T-helper 9 cell (primary cell): ENCODE measurements around the gene RIMBP2.

Experiments used
- DNase-seq: peaks from one replicate; pipeline ENCODE4 v3.0.0-alpha.2; 2020

Gene RIMBP2

DNA sequence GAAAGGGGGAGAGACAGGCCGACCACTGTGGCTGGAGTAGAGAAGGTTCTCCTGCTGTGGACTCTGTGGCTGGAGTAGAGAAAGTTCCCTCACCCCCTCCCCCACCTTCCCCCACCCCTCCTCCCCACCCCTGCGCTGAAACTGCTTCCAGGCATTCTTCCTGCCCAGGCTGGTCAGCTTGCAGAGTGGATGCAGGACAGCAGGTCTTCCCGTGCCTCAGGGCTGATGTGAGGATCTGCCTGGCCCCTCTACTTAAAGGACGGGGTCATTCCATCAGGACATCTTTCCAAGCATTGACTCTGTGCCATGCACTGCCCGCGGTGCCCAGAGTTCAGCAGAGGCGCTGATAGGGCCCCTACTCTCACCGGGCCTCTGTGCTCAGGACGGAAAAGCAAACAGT, 13.2 kb upstream of the RIMBP2 start:
- no peak for DNase-seq

DNA sequence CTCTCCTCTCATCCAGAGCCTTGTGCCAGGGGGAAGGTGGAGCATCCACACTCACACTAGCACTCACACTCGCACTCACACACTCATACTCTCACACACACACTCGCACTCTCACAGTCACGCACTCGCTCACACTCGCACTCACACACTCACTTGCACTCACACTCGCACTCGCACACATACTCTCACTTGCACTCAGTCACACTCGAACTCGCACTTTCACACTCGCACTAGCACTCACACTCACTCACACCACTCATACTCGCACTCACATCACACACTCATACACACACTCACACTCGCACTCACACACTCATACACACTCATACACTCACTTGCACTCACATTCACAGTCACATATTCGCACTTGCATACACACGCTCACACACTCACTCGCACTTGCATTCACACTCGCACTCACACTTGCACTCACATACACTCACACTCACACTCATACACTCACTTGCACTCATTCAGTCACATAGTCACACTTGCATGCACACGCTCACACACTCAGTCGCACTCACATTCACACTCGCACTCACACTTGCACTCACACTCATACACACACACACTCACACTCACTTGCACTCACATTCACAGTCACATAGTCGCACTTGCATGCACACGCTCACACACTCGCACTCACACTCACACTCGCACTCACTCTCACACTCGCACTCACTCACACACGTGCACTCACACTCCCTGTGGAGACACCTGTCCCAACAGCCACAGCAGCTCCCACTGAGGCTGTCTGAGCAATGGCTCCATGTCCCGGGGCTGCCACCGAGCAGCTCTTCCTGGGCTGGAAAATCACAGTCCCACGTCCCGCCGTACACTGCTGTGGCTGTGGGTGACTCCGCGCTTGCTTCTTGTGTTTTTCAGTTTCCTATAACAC, 12.3 kb upstream of the RIMBP2 start:
- DNase-seq, result no peak

DNA sequence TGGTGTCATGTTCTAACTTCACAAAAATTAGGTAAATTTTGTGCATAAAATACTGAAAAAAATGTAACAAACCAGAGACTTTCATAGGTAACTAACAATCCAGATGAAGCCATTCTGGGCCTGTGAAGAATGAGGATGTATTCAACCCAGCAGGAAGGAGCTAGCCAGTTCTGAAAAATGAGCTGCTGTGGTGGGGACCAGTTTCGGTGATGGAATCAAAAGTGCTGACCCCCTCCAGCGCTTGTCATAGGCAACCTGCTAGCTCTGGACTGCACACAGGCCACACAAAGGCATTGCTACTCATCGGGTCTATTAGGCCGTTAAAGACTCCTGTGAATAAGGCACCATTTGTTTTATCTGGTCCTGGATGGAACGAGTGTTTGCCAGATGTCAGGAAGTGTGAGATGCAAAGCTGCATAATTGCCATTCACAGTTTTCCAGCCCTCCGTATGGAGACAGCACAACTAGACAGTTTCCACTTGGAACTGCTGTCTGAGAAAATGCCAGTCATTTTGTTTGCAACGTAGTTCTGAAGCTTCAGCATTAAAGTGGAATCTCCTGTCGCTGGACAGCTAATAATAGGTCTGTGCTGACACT, 3.3 kb upstream of the RIMBP2 start:
- no peak for DNase-seq

DNA sequence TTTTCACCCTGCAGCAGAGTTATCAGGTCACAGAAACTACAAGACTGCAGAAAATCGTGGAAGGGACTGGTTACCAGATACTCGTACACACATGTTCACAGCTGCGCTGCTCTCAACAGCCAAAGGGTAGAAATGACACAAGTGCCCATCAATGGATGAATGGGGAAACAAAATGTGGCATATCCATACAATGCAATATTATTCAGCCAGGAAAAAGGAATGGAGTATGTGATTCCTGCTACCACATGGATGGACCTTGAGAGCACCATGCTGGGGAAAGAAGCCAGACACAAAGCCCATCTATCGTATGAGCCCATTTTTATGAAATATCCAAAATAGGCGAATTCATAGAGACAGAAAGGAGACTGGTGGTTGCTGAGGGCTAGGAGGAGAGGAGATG, 1.7 kb upstream of the RIMBP2 start:
- no peak for DNase-seq

DNA sequence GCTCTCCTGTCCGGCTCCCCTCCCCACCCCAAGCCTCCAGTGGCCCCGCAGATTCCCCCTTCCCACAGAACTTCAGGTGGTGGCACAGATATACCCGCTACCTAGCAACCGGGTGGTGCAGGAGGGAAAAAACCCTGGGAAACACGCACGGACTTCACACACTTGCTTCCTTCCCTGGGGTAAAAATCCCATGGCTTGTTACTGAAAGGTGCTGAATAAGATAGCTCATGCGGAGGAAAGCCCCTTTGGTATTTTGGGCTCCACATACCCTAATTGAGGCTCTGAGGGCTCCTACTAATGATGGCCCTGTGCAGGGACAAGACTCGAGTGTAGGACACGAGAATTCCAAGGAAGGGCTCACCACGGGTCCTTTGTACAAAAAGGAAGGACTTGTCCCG, 869 bp upstream of the RIMBP2 start:
- DNase-seq, result no peak

DNA sequence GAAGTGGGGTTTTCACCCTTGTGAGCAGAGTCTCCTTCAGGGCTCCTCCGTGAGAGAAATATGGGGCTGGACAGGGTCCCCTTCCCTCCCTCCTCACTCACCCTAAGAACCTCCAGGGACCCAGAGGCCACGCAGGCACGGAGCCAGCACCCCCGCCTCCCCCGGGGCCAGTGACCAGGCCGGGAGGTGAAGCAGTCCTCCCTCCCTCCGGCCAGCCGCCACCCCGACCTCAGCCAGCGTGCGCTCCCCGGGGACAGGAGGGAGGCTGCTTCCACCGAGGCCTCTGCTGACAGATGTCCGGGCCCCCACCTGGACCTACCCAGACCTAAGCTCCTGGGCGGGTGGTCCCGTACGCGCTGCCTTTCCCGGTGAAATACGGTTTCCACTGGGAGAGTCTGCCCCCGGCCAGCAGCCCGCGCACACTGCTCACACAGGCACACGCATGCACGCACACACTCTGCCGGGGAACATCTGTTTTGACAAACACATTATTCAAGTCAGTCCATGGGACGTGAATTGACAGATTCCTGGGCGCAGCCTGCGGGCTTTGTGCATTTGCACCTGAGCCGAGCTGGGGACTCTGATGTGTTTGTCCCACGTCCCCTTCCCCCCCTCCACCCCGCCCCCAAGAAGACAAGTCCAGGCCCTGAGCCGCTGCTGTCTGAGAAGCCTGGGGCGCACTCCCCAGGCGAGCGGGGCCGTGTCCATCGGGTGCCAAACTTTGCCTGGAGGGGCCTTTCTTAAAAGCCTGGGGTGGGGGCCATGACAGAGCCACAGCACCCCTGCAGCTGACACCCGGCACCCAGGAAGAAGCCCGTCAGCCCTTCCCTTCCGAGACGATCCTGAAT, 725 bp downstream of the RIMBP2 start:
- DNase-seq, result no peak

DNA sequence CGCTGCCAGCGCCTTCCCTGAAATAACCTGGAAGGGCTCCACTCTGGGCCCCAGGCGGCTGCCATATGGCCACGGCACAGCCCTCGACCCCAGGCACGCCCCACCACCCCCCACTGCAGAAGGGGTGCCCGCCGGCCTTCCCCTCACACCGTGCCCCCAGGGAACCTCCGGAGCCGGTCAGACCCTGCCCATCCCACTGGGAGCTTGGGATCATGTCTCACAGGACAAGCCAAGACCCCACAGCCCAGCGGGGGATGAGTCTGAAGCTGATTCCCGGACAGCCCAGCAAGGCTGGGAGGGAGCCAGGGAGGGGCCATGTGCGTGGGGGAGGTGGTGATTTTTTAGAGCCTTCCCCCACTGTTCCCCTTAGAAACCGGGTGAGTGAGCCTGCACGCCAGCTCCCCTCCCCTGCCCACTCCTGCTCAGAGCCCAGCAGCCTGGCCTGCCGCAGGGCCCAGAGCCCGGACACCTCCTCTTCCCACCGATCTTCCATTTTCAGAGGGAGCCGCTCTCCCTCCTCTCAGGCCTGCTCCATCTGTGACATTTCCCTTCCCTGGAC, 1.4 kb downstream of the RIMBP2 start:
- no peak for DNase-seq

DNA sequence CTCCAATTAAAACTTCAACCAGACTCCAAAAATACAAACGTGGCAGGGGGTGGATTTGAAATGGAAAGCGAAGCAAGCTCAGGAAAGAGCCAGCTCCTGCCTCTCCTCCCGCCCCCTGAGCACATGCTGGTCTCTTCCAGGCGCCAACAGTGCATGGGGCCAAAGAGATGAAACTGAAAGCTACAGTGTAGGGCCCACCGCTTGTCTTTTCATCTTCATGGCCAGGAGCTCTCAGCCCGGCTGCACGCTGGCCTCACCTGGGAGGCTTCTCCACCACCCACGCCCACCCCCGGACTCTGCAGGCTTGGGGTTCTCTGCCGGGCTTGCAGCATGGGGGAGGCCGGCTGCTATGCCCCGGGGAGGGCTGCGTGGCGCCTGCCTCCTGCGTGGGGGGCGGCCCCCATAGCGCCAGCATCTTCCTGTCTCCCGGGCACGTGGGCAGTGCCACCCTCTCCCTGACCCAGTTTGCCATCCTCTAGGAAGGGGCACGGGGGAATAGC, 2.0 kb downstream of the RIMBP2 start:
- no peak for DNase-seq

DNA sequence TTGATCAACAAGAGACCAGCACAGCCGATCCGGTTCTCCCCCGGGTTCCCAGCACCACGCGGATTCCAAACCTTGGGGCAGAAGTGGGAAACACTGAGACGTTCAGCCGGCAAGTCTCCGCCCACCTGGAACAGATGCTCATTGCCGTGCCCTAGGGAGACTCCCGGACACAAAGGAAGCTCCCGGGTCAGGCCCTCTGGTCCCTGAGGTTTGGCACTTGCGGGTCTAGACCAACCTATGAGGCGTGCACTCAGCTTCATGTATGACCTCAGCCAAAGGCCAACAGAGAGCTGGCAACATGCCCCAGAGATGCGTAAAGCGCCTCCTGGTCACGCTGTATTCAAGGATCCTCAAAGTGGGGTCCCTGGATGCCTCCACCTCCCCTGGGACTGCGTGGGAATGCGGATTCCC, 2.5 kb downstream of the RIMBP2 start:
- no peak for DNase-seq

DNA sequence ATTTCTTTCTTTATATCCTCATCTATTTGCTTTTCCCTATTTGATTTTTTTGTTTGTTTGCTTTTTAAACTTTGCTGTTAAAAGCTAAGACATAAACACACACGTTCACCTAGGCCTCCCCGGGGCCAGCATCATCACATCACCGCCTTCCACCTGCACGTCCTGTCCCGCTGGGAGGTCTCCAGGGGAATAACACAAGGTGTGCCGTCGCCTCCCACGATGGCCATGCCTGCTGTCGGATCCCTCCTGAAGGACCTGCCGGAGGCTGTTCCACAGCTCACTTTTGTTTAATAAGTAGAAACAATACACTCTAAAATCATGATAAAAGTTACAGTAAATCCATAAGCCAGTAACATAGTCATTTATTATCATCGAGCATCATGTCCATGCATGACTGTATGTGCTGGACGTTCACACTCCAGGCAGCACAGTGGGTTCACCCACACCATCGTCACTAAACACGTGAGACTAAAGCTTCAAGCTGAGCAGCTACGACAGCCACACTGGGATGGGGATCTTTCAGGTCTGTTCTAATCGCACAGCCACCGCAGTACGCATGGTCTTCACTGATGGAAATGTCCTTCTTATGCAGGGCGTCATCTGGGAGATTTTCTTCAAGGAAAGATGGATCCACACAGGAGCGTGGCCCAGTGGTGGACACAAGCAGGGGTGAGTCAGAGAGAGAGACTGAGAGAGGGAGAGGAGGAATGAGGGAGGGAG, 3.6 kb downstream of the RIMBP2 start:
- no peak for DNase-seq

DNA sequence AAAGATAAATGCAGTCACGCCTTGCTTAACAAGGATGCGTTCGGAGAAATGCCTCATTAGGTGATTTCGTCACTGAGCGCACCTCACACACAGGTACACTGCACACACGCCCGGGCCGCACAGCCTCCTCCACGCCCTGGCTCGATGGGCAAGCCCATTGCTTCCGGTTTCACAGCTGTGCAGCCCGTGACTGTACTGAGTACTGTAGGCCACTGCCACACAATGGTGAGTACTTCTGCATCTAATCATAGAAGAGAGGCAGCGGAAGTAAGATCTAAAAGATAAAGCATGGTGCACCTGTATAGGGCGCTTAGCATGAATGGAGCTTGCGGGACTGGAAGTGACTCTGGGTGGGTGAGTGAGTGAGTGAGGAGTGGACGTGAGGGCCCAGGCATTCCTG, 4.3 kb downstream of the RIMBP2 start:
- DNase-seq, result no peak

DNA sequence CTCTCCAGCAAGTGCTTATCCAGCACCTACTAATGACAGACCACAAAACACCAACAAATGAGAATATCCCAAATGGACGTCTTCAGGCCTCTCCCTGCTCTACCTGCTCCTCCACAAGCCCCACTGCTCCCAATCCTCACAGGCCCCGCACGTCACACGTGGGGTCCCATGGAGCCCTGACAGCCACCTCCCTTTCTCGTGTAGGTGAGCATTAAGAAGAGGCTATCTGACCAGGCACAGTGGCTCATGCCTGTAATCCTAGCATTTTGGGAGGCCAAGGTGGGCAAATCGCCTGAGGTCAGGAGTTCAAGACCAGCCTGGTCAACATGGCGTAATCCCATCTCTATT, 5.4 kb downstream of the RIMBP2 start:
- DNase-seq, result no peak

DNA sequence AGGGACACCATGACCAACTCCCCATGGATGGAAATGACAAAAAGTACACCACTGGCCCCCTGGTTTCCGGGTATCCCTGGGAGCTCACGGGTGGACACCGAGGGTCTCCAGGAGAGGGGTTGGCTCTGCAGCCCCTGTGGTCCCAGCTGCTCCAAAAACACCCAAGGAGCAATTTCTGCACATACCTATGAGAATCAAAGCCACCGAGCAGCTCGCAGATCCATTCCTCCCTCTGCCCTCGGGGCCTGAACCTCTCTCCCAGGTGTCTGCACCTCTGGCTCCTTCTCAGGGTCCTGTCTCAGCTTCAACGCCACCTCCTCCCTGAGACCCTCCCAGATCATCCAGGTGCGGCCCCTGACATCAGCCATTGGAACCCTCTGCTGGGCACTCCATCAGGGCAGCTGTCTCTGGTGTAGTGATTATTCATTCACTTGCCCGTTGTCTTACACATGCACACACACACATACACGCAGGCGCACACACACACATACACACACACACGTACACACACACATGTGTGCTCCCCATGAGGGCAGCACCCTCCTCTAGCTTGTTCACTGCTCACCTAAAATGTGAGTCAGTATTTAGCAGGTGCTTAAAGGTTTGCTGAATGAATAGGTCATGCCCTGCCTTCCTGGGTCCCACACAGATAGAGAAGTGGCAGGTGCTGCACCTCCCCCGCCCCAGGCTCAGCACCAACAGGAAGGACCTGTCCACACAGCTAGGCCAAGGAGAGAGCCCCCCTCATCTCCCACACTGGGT, 5.9 kb downstream of the RIMBP2 start:
- no peak for DNase-seq

DNA sequence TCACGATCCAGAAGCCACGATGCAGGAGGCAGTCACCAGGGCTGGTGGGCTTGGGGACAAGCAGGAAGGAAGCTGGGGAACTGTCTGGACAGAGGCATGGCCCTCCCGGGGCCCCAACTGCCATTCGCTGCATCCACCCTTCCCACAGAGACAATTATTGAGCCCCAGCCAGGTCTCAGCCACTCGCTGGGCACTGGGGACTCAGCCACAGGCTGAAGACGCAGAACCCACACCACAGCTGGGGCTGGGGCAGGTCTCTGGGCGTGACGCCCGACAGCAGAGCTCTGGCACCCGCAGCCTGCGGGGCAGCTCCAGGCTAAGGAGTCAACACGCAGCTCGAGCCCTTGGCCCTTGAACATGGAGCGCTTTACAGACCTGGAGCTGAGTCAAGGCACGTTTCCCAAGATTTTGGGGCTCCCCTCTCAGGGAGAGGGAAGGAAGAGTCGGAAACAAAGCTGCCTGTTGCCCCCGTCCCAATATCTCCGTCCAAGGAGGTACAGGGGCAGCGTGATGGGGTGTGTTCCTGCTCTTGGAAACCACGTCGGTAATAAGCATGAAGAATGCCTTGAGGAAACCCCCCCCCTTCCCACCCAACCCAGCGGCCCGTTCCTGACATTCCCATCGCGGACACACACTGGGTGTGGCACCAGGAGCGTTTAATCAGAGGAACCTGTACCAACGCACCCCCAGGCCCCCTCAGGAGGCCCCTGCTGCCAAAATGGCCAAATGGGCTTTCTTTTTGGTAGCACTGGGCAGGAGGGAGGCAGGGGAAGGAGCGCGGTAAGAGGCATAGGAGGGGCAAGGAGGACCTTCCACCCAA, 6.7 kb downstream of the RIMBP2 start:
- DNase-seq, result no peak

DNA sequence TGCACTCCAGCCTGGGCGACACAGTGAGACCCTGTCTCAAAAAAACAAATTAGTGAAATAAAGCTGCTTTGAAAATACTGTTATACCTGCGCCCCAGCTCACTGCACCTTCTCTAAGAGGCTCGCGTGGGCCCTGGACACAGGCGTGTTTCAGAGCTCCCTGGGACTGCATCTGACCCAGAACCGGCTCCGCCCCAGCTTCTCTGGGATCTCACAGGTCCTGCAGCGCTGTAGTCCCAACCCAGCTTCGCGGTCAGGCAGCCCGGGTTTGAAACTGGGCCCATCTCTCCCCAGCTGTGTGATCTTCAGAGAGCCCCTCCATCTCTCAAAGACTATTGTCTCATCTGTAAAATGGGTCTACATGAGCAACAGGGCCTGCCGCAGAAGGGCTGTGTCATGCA, 7.5 kb downstream of the RIMBP2 start:
- DNase-seq, result no peak

DNA sequence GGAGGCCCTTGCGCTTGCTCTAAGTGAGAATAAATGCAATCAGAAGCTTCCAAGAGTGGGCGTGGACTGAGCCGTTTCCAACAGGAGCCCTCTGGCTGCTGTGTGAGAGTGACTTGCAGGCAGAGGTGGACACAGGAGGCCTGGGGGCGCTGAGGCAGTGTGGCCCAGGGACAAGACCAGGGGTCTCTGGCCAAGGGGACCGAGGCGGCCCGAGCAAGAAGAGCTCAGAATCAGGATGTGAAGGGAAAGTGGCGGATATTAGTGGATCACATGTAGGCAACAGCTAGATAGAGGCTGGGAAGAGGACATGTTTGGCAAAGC, 8.6 kb downstream of the RIMBP2 start:
- no peak for DNase-seq

DNA sequence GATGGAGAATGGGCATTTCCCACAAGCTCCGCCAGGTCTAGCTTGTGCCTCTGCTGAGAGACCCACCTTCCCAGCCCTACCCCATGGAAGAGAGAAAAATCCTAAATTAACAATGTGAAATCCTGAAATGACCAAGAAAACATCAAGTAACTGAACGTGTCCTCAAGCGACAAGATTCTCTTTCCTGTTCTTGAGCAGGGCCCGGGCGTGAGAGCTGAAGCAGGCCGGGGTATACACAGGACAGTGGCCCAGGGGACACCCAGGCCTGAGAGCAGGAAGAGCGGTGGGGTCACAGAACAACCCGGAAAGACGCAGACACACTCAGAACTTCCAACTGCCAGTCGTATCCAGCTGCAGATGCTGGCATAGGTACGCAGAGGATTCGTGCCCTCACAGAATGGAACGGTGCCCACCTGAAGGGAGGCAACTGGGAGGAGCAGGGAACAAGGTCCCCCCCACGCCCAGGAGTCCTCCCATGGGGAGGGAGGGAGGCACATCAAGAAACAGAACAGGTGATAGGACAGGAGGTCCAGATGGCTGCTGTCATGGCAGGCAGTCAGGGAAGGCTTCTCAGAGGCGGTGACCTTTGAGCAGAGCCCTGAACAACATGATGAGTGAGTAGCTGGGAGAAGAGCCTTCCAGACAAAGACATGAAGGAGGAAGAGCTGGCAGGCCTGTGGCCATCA, 9.1 kb downstream of the RIMBP2 start:
- DNase-seq, result no peak

DNA sequence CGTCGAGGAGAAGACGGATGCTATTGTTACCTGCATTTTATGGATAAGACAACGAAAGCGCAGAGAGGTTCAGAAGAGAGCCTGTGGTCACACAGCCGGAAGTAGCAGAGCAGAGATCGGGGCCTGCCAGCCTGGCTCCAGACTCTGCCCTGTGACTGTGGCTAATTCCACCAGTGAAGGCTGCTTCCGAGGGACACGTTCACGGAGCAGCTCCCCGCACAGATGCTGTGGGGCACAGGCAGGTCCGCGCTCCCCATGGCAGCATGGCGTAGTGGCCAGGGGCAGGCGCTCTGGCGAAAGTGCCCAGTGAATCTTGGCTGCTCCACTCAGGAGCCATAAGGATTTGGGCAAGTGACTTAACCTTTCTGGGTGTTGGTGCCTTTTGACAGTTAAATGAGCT, 9.8 kb downstream of the RIMBP2 start:
- DNase-seq, result no peak

DNA sequence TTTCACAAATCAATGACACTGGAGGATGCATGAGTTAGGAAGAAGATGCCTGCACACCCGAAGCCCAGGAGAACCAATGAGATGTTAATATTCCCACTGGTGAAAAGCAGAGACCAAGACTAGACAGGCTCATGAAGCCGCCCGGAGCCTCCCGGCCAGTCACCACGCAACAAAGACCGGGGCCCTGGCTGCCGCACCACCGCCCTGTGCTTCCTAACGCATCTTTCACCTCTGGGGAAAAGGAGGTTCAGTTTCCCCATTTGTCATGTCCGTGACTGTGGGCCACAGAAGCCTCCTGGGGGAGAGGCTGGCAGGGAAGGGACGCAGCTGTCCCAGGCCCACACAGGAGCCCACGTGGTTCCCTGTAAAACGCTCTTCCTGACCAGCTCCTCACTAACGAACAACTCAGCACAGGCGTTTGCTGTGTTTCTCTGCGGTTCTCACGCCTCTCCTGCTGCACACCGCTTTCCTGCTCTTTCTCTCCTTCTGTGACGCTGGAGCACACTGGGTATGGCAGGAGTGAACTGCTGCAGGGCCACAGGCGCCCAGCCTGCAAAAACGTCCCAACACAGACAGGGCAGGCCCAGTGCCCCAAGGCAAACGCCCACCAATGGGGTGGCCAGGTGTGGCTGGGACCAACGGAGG, 10.8 kb downstream of the RIMBP2 start:
- no peak for DNase-seq

DNA sequence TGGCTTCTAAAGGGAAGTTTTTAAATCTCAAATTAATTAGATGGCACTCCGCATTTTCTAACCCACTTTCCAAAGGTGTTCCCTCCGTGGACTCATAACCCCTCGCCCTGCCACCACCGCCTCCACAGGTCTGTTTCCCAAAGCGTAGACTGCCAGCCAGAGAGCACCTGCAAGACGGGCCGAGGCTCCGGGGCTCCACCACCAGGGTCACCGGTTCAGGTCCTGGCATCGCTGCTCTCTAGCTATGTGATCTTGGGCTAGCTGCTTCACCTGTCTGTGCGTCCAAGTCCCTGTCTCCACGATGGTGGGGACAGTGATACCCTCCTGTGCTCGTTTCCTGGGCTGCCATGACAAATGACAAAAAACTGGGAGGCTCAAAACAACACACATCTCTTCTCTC, 11.5 kb downstream of the RIMBP2 start:
- no peak for DNase-seq
